HUDEP-2 (cell line): ENCODE measurements around the gene FDX1.

Experiments used
- DNase-seq, 76 experiments: peaks; one replicate each; lab custom pipeline; 2025; ENCODE audit not compliant: unreplicated experiment in 76 of 76; lab: John Stamatoyannopoulos, UW

The FDX1 gene

DNA sequence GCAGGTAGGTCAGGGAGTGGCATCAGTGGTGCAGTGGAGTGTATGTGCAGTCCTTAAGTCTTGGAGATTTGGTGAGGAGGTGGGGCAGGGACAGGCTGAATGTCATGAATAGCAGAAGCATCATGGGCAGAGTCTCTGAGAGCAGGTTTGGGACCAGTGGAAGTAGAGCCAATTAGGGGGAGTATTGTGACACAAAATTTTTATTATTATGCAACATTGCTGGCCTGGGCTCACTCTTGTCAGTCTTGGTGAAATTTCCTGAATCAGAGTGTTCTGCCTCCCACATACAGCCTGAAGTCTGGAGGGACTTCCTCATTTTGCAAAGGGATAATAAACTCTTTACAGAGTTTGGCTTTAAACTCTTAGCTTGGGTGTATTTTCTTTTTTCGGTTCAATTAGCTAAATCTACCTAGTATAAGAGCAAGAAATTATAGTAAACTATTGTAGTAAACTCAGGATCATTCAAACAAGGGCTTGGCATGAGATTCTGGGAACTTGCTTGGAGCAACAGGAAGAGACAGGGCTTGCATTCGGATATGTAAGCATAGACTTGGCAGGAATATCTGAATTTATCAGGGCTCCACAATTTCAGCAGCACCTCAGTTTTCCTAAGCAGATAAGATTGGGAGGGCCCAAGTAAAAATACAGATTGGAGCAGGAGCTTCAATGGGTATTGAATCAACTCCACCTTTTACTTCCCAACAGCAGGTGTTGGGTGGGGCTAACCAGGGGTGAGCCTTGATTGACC, 67.7 kb downstream of the FDX1 start:
- DNase-seq: no peak

DNA sequence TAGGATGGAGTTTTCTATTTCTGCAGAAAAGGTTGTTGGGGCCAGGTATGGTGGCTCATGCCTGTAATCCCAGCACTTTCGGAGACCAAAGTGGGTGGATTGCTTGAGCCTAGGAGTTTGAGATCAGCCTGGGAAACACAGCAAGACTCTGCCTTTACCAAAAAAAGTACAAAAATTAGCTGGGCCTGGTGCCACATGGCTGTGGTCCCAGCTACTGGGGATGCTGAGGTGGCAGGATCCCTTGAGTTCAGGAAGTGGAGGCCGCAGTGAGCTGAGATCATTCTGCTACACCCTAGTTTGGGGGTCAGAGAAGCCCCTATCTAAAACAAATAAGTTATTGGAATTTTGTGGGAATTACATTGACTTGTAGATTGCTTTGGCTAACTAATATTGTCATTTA, 71.7 kb downstream of the FDX1 start:
- DNase-seq: no peak

DNA sequence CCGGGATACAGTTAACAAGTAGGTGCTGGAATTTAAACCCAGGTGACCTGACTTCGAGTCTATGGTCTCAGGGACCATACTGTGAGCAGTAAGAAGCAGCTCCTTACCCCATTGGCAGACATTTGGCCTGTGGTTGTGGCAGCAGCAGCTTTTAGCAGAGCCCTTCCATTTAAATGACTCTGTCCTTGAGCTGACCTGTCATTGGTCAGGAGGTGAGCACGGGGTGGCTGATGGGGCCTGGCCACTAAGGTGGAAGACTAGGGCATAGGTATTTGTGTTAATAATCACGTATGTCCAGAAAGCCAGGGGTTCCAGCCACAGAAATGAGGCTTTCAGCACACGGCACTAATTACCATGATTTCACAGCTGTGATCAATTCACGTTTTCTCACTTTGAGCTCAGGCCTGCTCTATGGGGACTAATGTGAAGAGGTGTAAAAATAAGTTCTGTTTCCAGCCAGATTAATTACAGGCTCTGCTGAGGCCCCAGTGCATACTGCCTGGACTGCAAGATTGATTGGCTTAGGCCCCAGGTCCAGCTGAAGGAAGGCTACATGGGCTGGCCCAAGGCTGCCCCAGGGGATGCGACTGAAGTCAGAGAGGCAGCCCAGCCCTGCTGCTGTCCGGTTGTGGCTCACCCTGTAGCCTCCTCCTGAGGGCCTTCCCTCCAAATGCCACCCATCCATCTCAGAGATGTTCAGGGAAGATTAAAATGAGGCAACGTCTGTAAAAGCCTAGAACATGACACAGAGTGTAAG, 76.0 kb downstream of the FDX1 start:
- no peak for DNase-seq

DNA sequence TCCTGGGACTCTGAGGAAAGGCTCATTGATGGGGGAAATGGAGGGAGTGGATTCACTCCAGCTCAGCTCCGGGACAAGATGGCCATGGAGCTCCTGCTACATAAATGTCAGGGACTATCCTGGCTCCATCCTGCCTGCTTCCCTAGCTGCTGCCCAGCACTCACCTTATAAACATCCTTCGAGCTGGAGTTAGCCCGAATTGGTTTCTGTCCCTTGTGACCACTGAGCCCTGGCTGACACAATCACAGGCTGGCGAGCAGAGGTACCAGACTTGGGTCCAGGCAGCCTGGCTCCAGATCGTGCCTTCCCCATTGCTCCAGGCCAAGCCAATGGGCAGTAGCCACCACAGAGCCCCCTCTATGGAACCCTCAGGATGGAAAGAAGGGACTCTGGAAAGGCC, 77.6 kb downstream of the FDX1 start:
- DNase-seq: no peak

DNA sequence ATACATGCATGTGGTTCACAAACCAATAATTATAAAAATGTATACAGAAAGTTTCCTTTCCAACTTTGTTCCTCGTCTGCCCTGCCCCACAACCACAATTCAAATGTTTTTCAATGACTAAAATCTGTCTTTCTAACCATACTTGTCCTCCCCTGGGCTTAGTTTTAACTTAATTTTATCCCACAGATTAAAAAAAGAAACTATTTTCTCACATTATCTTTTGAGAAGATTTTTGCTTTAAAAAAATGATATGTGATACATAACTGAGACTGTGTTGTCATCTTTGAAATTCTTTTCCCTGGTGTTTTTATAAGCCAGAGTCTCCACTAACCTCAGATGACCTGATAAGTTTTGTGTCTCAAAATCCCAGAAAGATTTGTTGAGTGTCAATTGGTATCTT, 79.0 kb downstream of the FDX1 start:
- no peak for DNase-seq

DNA sequence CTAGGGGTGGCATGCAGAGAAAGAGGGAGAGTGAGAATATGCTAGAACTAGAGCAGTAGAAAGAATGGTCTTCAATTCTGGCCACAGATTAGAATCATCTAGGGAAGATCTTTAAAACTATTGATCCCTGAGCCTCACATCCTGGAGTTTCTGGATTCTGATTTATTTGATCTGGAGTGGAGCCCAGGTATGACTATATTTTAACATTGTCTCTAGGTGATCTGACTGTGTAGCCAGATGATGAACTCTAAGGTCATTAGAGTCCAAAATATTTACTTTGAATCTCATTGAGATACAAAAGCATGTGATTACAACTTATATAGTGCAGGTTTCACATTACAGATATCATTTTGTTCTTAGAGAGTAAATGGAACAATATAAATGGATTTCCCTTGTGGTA, 79.7 kb downstream of the FDX1 start:
- no peak for DNase-seq

DNA sequence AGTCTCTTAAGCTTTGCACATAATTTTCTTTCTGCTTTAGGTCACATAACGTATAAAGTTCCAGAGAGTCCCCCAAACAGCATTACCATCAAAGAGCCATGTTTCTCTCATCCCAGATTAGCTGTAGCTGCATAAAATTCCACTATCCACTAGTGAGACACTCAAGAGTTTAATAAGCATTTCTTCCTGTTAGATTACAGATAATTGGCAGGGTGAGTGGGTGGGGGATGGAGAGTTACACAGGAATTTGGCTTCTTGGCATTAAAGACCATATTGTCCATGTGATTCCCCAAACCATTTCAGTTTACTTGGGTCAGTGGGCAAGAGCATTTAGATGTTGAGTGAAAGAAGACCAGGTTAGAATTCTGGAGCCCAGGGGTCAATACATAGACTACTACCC, 82.3 kb downstream of the FDX1 start:
- no peak for DNase-seq

DNA sequence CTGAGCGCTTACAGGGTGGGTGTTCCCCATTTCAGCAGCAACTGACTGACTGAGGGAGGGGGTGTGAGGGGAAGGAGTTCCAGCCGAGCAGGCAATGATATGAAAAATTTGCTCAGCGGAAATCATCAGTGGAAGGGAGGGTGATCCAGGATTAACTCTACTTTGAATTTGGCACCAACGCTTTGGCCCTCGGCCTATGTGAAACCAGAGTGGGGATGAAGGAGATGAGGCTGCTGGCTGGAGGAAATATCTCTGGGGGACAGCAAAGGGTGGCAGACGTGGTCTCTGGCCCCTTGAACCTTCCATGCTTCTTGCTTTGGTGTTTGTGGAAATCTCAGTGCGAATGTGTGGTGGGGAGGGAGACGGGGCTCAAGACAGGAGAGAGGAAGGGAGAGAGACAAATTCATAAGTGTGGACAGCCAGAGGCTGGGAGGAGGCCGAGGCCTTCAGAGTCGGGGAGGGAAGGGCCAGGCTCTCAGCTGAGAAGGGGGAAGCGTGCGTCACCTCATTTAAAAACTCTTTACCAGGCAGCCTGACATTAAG, 83.6 kb downstream of the FDX1 start:
- no peak for DNase-seq

DNA sequence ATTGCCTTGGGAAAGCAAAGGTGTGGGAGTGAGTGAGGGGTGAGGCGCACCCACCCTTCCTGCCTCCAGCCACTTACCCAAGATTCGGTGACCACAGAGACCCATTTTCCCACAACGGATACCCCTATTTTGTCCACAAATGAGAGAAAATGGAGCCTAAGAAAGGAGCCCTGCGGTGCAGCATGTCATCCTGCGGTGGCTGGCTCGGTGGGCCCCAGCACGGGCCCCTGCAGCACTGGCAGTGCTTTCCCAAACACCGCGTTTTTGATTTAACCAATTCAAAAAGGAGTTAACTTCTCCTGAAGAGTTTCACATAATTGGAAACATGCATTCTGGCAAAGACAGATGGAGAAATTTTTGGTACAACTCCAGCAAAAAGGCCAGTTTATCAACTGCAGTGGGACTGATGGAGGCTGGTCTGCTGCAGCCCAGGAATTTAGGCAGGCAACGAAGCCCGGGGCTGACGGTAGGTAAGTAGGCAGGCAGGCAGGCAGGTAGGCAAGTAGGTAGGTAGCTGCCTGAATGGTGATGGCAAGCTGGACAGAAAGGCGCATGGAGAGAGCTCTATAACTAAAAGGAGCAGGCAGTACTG, 84.2 kb downstream of the FDX1 start:
- DNase-seq: no peak
